H1 (cell line): Measurements from ENCODE around the gene UBP1. TPM values are rescaled to one million over a fixed set of nuclear protein-coding genes. Genes with fewer than 3 reads are reported as not detected.

Experiments used
- CTCF ChIA-PET: fragments of 300-600 bp; sonication (Branson Sonifier 250); formaldehyde crosslinking; loops from one replicate; lab custom pipeline; 2021; ENCODE audit not compliant: partially characterized antibody; lab: Charles Lee
- POLR2A ChIA-PET: fragments of 300-600 bp; sonication (Branson Sonifier 250); formaldehyde crosslinking; loops from one replicate; lab custom pipeline; 2021; ENCODE audit warnings: inconsistent platforms; ENCODE audit not compliant: partially characterized antibody; lab: Charles Lee
- DNase-seq, 2 experiments: peaks; one replicate each; pipeline versions ENCODE4 v3.0.0 to v3.0.0-alpha.2; 2010 to 2022; ENCODE audit warnings: low spot score in 2 of 2, low read depth in 1 of 2, mixed read lengths in 1 of 2
- FAIRE-seq: peaks from 2 replicates; lab custom pipeline; 2011; peaks lifted over from hg19 to GRCh38; lab: Jason Lieb, UNC
- H2AFZ ChIP-seq: 2 replicates; pipeline ENCODE4 v1.8.1; 2012; ENCODE audit warnings: low read length, inconsistent platforms
- H2AK5ac ChIP-seq: 2 replicates; pipeline ENCODE4 v1.6.1; 2013; ENCODE audit warnings: low read depth, low read length
- H2BK120ac ChIP-seq: replicated peaks from 2 replicates; pipeline ENCODE3; 2013; ENCODE audit warnings: low read depth, low read length, inconsistent platforms
- H2BK12ac ChIP-seq: 2 replicates; pipeline ENCODE4 v1.6.1; 2013; ENCODE audit warnings: low read depth, low read length
- H2BK15ac ChIP-seq: 2 replicates; pipeline ENCODE4 v1.6.1; 2013; ENCODE audit warnings: low read length
- H2BK20ac ChIP-seq: 2 replicates; pipeline ENCODE4 v1.6.1; 2013; ENCODE audit warnings: low read length
- H2BK5ac ChIP-seq: 2 replicates; pipeline ENCODE4 v1.6.1; 2013; ENCODE audit warnings: low read depth, low read length
- H3K14ac ChIP-seq: 2 replicates; pipeline ENCODE4 v1.6.1; 2013; ENCODE audit warnings: inconsistent platforms; ENCODE audit not compliant: insufficient read length
- H3K18ac ChIP-seq: 2 replicates; pipeline ENCODE4 v1.6.1; 2013; ENCODE audit warnings: low read length; ENCODE audit errors: extremely low read depth
- H3K23ac ChIP-seq: 2 replicates; pipeline ENCODE4 v1.6.1; 2013; ENCODE audit warnings: inconsistent platforms; ENCODE audit not compliant: insufficient read length
- H3K23me2 ChIP-seq: 2 replicates; pipeline ENCODE4 v1.6.1; 2013; ENCODE audit warnings: low read depth, low read length
- H3K27ac ChIP-seq: 2 replicates; pipeline ENCODE4 v1.6.1; 2011; ENCODE audit warnings: low read depth, low read length, inconsistent platforms
- H3K27me3 ChIP-seq, 4 experiments: replicated peaks in 1 of 4; 1 replicate in 1 of 4; 2 replicates in 3 of 4; pipeline versions ENCODE4 v1.6.1 to v1.8.1; 2011 to 2013; ENCODE audit warnings: low read length in 3 of 4, mild to moderate bottlenecking in 3 of 4, inconsistent platforms in 2 of 4, mixed read lengths in 2 of 4, moderate library complexity in 1 of 4; ENCODE audit not compliant: control insufficient read depth in 3 of 4, insufficient read depth in 3 of 4; ENCODE audit errors: extremely low read depth in 1 of 4
- H3K36me3 ChIP-seq, 4 experiments: 2 replicates each; pipeline versions ENCODE4 v1.6.1 to v1.8.1; 2011 to 2013; ENCODE audit warnings: mild to moderate bottlenecking in 4 of 4, low read length in 3 of 4, moderate library complexity in 2 of 4, control low read depth in 1 of 4, inconsistent platforms in 1 of 4; ENCODE audit not compliant: insufficient read depth in 4 of 4, control insufficient read depth in 2 of 4
- H3K4ac ChIP-seq: replicated peaks from 2 replicates; pipeline ENCODE3; 2013; ENCODE audit warnings: low read length, low read depth, mixed read lengths, inconsistent platforms; ENCODE audit not compliant: insufficient read length
- H3K4me1 ChIP-seq, 4 experiments: replicated peaks in 1 of 4; 1 replicate in 1 of 4; 2 replicates in 3 of 4; pipeline versions ENCODE4 v1.6.1 to v1.8.1; 2011 to 2013; ENCODE audit warnings: low read length in 3 of 4, inconsistent platforms in 2 of 4, mixed read lengths in 1 of 4; ENCODE audit not compliant: insufficient read depth in 4 of 4, control insufficient read depth in 3 of 4
- H3K4me2 ChIP-seq, 2 experiments: 2 replicates each; pipeline versions ENCODE4 v1.6.1 to v1.8.1; 2011 to 2013; ENCODE audit warnings: low read depth in 2 of 2, low read length in 2 of 2, control low read depth in 1 of 2, inconsistent platforms in 1 of 2, mild to moderate bottlenecking in 1 of 2; ENCODE audit not compliant: insufficient read depth in 1 of 2
- H3K4me3 ChIP-seq, 4 experiments: fragments of 200-600, 300-600 bp in 1 of 4; sonication (generic), shearing (Covaris generic), sonication (Bioruptor Twin) in 1 of 4; 2 replicates each; pipeline versions ENCODE4 v1.5.1 to v1.8.1; 2011 to 2016; ENCODE audit warnings: low read length in 4 of 4, low read depth in 3 of 4, control low read depth in 2 of 4, inconsistent platforms in 2 of 4, mild to moderate bottlenecking in 2 of 4, mixed read lengths in 1 of 4, moderate library complexity in 1 of 4; ENCODE audit not compliant: insufficient read depth in 2 of 4; ENCODE audit errors: extremely low read depth in 1 of 4
- H3K56ac ChIP-seq: replicated peaks from 2 replicates; pipeline ENCODE3; 2013; ENCODE audit warnings: low read depth, mild to moderate bottlenecking, mixed read lengths, low read length, inconsistent platforms; ENCODE audit not compliant: insufficient read length
- H3K79me1 ChIP-seq: 2 replicates; pipeline ENCODE4 v1.6.1; 2013; ENCODE audit warnings: low read depth, low read length, control low read depth
- H3K79me2 ChIP-seq, 2 experiments: 2 replicates each; pipeline versions ENCODE4 v1.6.1 to v1.8.1; 2012 to 2013; ENCODE audit warnings: low read length in 2 of 2, mild to moderate bottlenecking in 2 of 2, inconsistent platforms in 1 of 2; ENCODE audit not compliant: insufficient read depth in 2 of 2, control insufficient read depth in 1 of 2
- H3K9ac ChIP-seq, 4 experiments: replicated peaks in 1 of 4; 1 replicate in 1 of 4; 2 replicates in 3 of 4; pipeline versions ENCODE4 v1.6.1 to v1.8.1; 2011 to 2013; ENCODE audit warnings: low read depth in 3 of 4, low read length in 3 of 4, control low read depth in 2 of 4, mild to moderate bottlenecking in 2 of 4, moderate library complexity in 2 of 4, inconsistent platforms in 1 of 4; ENCODE audit errors: extremely low read depth in 1 of 4
- H3K9me3 ChIP-seq, 2 experiments: 2 replicates each; pipeline versions ENCODE4 v1.6.1 to v1.8.1; 2012 to 2013; ENCODE audit warnings: mild to moderate bottlenecking in 2 of 2, moderate library complexity in 2 of 2, control low read depth in 1 of 2, inconsistent platforms in 1 of 2, low read depth in 1 of 2, low read length in 1 of 2, mixed read lengths in 1 of 2; ENCODE audit not compliant: insufficient read depth in 2 of 2
- H4K20me1 ChIP-seq, 2 experiments: replicated peaks in 1 of 2; 2 replicates each; pipeline versions ENCODE3 to v1.8.1; 2011 to 2013; ENCODE audit warnings: inconsistent platforms in 2 of 2, low read length in 2 of 2, mild to moderate bottlenecking in 1 of 2; ENCODE audit not compliant: insufficient read depth in 2 of 2, control insufficient read depth in 1 of 2
- H4K5ac ChIP-seq: 2 replicates; pipeline ENCODE4 v1.6.1; 2013; ENCODE audit warnings: low read length, low read depth, mixed read lengths, inconsistent platforms; ENCODE audit not compliant: insufficient read length
- H4K8ac ChIP-seq: 2 replicates; pipeline ENCODE4 v1.8.0; 2013; ENCODE audit warnings: mild to moderate bottlenecking, moderate library complexity, low read length, inconsistent platforms; ENCODE audit not compliant: insufficient read depth; ENCODE audit errors: extremely low read depth
- H4K91ac ChIP-seq: replicated peaks from 2 replicates; pipeline ENCODE3; 2013; ENCODE audit warnings: low read length, mixed read lengths, inconsistent platforms; ENCODE audit not compliant: insufficient read length
- BRCA1 ChIP-seq: IDR thresholded peaks from 2 replicates; pipeline ENCODE4 v1.6.1; 2012; ENCODE audit warnings: low read depth, low read length, improper control_type of control experiment
- WGBS, 2 experiments: shearing (Covaris generic) in 1 of 2; methylation state at CpG; one replicate each; pipeline versions ENCODE4 v1.1.6 to v1.1.7; 2013 to 2015; ENCODE audit warnings: low lambda C conversion rate in 2 of 2, mixed read lengths in 2 of 2, inconsistent platforms in 1 of 2, low coverage in 1 of 2, missing lambda C conversion rate in 1 of 2; ENCODE audit not compliant: insufficient replicate concordance in 2 of 2, insufficient coverage in 1 of 2, insufficient read length in 1 of 2; ENCODE audit errors: extremely low coverage in 1 of 2, missing lambda C conversion rate in 1 of 2; 5-methylcytosine and 5-hydroxymethylcytosine counted together
- polyA plus RNA-seq, 7 experiments: library from polyadenylated mRNA; depleted of rRNA in 3 of 7; stranded (reverse) in 5 of 7; unstranded in 2 of 7; fragments of >200 nt in 5 of 7; fragments of 200-250 nt in 2 of 7; gene quantifications; 1 replicate in 5 of 7; 2 replicates in 1 of 7; 4 replicates in 1 of 7; pipeline versions ENCODE4 v1.2.1 to v1.2.3, GENCODE V29; 2011 to 2013; ENCODE audit warnings: missing spikeins in 2 of 7, mixed read lengths in 2 of 7
- total RNA-seq: library from RNA; stranded (reverse); fragmentation: NEBNext Ultra II Directional; extraction: Animal tissue kit (Norgen Biotek cat#: 25700); gene quantifications from 2 replicates; pipeline ENCODE4 v1.2.1, GENCODE V29; 2021

UBP1 gene
- total and polyA plus RNA-seq, 2 of the 8 experiments (the other 6 are each of a cell fraction or from before 2014, with no cell fraction given): 47.3 to 71.9 TPM

- Histone ChIP-seq H3K4me1 (peaks cover 0 to 3% (median under 1%) of the 10 kb centered on the region in 4 experiments; a peak in 4 of 7 replicates), H3K9ac (no peak overlapping the region), H2BK12ac (no peak overlapping the region; the same call in 1 of the 2 replicates), H2BK5ac (no peak overlapping the region), H3K14ac (no peak overlapping the region), H2BK15ac (no peak overlapping the region), H3K4ac (no peak overlapping the region), H3K36me3 (no peaks in the 10 kb centered on the region), H3K23ac (no peak overlapping the region), H2AFZ (no peak overlapping the region), H3K27me3 (no peaks in the 10 kb centered on the region; a peak in 1 of 7 replicates), H3K18ac (no peak overlapping the region), H3K9me3 (no peaks in the 10 kb centered on the region), H2BK120ac (no peak overlapping the region), H2BK20ac (no peak overlapping the region), H3K79me1 (no peaks in the 10 kb centered on the region; the same call in 1 of the 2 replicates), H3K27ac (no peak overlapping the region), H4K8ac (no peak overlapping the region), H4K5ac (no peak overlapping the region), H3K4me2 (no peak overlapping the region; a peak in 2 of 4 replicates), H4K91ac (no peak overlapping the region), H3K56ac (no peak overlapping the region), H4K20me1 (peaks cover 5 to 7% of the 10 kb centered on the region in 2 experiments), H3K79me2 (peaks cover 12 to 26% of the 10 kb centered on the region in 2 experiments), H3K23me2 (peaks cover 10% of the 10 kb centered on the region), H3K4me3 (no peak overlapping the region; a peak in 1 of 8 replicates), H2AK5ac (no peak overlapping the region)
- 91% methylated on average over 4 of the region's 4 CpGs; no CpG with 5 or more reads in 1 of the 2 experiments for WGBS, 2 experiments
- TF ChIP-seq BRCA1: no peak
- ChIA-PET CTCF (interaction anchor here (0.7 kb wide), 1 partner anchor 21 kb away, joined by 3 read pairs; no protein-coding TSS in a partner anchor), POLR2A (interaction anchor here (6.1 kb wide), 1 partner anchor 14 kb away, joined by 82 read pairs; no protein-coding TSS in a partner anchor)
- DNase-seq: no peak
- FAIRE-seq: no peak
Measured at GRCh38 chr3:33442190-33442589, 2.0 kb upstream of the UBP1 start.
